Thyroid gland (tissue), 4 donors: ENCODE measurements around the gene NRTN.

Source experiments
- POLR2A ChIP-seq, 2 donors: fragments of 450-650 bp; IDR thresholded peaks; one replicate each; pipeline ENCODE4 v1.6.1; 2017; ENCODE audit warnings: antibody characterized with exemption in 2 of 2, mild to moderate bottlenecking in 2 of 2, moderate library complexity in 1 of 2
- TF ChIP-seq, protein P1 (sequence below), 6 experiments: fragments of 200-600 bp in 3 of 6; fragments of 450-650 bp in 3 of 6; sonication (generic) in 3 of 6; IDR thresholded peaks; one replicate each; pipeline ENCODE4 v1.5.1; 2016 to 2019; ENCODE audit warnings: antibody characterized with exemption in 6 of 6, mild to moderate bottlenecking in 2 of 6, inconsistent platforms in 1 of 6, moderate library complexity in 1 of 6

DNA sequence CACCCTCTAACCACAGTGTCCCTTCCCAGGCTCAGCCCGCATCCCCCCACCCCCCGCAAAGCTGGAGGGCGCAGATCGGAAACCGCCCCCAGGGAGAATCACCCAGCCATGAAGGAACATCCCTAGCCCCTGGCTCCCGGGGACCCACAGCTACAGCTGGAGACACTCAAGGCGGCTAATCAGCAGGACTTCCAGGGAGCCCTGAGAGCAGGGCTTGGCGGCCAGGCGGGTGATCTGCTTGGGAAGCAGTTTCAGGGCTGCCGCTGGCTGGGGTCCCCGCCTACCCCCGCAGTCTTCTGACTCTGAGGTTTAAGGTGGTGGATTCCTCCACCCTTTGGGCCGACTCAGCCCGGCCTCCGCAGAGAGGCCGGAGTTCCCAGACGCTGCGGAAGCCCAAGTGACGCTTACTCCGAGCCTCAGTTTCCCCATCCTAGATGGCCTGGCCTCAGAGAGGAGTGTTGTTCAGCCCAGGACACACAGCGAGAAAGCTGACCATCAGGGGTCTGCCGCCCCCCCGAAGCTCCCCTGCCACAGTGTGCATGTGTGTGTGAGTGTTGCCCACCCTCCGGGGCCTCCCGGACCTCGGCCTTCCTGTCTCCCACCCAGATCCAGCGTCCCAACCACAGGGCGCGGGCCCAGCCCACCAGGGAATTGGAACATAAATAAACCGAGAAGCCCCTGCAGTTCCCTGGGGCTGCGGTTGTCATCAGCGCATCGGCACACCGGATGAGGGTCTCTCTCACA is 24.9 kb downstream of the NRTN start:
- TF ChIP-seq, protein P1, sequence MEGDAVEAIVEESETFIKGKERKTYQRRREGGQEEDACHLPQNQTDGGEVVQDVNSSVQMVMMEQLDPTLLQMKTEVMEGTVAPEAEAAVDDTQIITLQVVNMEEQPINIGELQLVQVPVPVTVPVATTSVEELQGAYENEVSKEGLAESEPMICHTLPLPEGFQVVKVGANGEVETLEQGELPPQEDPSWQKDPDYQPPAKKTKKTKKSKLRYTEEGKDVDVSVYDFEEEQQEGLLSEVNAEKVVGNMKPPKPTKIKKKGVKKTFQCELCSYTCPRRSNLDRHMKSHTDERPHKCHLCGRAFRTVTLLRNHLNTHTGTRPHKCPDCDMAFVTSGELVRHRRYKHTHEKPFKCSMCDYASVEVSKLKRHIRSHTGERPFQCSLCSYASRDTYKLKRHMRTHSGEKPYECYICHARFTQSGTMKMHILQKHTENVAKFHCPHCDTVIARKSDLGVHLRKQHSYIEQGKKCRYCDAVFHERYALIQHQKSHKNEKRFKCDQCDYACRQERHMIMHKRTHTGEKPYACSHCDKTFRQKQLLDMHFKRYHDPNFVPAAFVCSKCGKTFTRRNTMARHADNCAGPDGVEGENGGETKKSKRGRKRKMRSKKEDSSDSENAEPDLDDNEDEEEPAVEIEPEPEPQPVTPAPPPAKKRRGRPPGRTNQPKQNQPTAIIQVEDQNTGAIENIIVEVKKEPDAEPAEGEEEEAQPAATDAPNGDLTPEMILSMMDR (IDR thresholded peaks at IDR 0.05), result no peak
- TF ChIP-seq POLR2A (IDR thresholded peaks at IDR 0.05), result no peak
